Skin epidermis (tissue), 12 donors: ENCODE data around the gene GGNBP2.

Experiments
- H3K27ac ChIP-seq, 21 experiments: fragments of 200-600 bp; sonication (generic) in 11 of 21; one replicate each; pipeline ENCODE4 v1.5.0; 2020; ENCODE audit warnings: mild to moderate bottlenecking in 3 of 21, inconsistent platforms in 2 of 21, moderate library complexity in 2 of 21
- H3K4me3 ChIP-seq, 7 experiments: fragments of 200-600 bp; sonication (generic) in 2 of 7; one replicate each; pipeline ENCODE4 v1.5.0; 2020; ENCODE audit warnings: inconsistent platforms in 2 of 7, mild to moderate bottlenecking in 2 of 7, moderate library complexity in 1 of 7

Gene GGNBP2

DNA sequence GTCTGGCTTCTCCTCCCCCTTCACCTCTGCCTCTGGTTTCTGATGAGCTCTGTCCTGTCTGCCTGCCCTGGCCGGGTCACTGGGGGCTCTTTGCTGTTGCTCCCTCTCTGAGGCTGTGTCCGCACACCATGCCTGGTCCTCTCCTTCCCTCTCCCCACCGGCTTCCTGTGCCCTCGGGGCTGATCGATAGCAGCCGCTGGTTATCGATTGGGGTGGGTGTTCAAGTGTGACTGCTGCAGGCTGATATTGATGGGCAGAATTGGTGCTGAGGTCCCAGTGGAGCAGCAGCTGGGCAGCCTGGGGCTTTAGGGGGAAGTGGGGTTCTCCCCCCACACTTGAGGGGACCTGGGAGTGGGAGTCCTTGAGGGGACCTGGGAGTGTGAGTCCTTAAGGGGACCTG is 73.1 kb downstream of the GGNBP2 start:
- no peak overlapping the region for H3K4me3 ChIP-seq

DNA sequence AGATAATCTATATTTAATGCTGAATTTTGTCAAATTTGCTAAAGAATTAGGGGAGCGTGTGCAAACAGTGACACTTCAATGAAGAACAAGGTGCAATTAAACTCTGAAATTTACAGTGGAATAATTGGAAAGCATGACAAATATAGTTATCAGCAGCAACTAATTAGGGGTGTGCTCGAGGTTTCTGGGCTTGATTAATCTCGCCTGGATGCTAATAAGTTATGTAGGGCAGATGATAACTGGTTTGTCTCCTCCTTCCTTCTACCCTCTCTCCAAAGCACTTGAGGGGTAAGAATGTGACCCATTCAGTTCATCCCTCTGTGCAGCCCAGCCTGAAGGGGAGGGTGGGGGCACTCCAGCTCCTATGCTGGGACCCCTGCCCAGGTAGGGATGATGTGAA is 78.6 kb downstream of the GGNBP2 start:
- H3K4me3 ChIP-seq: no peak overlapping the region

More for the DNA sequence above, 73.1 kb downstream of the GGNBP2 start:
- H3K27ac ChIP-seq: no peak overlapping the region

DNA sequence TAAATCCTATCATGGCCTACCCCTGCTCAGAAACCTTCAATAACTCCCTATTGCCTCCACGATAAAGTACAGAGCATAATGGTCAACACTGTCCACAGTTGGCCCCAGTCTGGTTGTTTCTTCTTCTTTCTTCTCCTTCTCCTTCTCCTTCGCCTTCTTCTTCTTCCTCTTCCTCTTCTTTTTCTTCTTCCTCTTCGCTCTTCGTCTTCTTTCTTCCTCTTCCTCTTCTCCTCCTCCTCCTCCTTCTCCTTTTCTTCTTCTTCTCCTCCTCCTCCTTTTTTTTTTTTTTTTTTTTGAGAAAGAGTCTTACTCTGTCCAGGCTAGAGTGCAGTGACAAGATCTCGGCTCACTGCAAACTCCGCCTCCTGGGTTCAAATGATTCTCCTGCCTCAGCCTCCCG is 80.5 kb downstream of the GGNBP2 start:
- H3K27ac ChIP-seq: no peak overlapping the region

More for the DNA sequence above, 78.6 kb downstream of the GGNBP2 start:
- no peak overlapping the region for H3K27ac ChIP-seq

DNA sequence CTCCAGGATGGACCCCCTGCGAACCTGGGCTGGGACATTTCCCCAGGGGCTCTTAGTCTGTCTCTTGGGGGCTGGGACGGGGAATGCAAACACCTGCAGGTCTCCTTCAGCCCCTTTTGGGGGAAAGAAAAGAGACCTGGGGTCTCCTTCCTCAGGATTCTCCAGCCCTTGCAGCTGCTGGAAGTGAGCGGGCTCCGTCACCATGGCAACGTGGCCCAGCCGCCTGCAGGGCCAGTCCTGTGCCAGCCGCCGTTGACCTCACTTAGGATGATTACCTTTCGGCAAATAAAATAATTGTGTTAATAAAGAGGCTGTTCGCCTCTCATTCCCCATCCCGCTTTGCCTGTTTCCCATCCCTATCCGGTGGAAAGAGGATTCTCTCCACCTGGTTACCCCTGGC is 82.4 kb downstream of the GGNBP2 start:
- Histone ChIP-seq H3K4me3 (no peak overlapping the region), H3K27ac (no peak overlapping the region)

More for the DNA sequence above, 80.5 kb downstream of the GGNBP2 start:
- no peak overlapping the region for H3K4me3 ChIP-seq

DNA sequence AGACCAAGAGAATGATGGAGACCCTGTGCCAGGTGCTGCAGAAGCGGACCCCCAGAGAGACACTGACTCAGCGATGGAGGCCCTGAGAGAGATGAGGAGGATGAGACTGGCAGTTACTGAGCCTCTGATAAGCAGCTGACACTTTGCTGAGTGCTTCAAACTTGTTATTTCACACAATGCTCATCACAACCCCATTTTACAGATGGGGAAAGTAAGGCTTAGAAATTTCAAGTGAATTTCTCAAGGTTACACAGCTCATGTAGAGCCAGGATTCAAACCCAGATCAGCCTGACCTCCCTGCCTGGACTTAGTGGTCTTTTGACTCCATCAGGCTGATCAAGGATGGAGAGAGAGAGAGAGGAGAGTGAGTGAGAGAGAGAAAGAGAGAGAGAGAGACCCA is 83.9 kb downstream of the GGNBP2 start:
- Histone ChIP-seq H3K27ac (no peak overlapping the region), H3K4me3 (no peak overlapping the region)

DNA sequence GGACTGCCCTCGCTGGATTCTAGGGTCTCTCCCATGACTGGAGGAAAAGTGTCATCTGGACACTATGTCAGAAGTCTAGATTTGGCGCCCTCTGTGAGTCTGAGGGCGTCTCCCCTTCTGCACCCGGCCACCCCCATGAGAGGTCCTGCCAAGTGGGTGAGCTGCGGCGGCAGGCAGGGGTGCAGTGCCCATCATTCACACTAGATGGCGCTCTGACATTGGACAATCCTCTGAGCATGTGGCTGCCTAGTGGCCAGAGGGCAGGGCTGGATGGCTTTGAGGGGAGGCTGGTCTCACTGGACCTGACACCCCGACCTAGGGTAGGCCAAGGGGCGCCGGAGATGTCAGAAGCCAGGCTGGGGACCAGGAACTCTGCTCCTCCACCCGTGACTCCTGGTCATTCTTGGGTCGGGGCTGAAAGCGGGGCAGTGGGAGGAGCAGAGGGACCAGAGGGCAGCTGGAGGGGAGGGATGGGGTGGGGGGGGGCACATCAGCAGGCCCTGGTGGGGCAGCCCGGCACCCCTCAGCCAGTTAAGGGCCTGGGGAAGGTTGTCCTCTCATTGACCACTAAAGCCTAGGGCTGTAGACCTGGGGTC is 84.6 kb downstream of the GGNBP2 start:
- Histone ChIP-seq H3K4me3 (no peak overlapping the region), H3K27ac (no peak overlapping the region)

DNA sequence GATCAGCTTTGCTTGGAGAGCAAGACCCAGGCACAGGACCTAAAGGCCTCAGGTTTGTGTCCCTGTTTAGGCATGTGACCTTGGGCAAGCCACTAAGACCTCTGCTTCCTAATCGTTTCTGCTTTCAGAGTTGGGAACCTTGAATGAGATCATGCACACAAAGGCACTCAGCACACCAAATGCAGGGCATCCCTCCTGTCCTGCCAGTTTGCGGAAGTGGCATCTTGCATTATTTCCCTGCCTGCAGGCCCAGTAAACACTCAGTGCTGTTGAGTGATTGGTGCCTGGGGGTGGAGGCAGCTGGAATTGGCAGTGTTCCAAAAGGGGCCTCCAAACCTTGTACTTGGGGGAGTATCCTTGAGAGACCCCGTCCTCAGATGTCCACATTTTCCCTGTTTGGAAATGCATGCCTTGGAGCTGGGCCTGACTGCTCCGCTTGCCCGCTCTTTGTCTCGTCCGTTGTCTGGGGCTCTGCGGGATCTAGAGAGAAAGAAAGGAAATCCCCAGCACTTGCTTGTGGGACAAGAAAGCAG is 85.3 kb downstream of the GGNBP2 start:
- H3K27ac ChIP-seq: no peak overlapping the region

DNA sequence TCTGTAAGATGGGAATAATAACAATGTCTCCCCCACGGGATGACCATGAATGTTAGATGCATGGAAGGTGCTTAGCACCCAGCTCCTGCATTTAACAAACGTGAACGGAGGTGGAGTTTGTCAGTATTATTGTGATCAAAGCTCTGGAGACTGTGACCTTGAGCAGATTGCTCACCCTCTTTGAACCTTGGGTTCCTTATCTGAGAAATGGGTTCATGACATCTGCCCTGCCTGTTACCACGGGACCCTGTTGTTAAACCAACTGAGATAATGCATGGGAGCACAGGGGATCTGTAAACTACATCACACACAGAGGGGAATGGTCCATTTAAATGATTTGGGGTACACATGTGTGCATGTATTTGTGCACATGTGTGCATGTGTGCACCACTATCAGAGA is 86.3 kb downstream of the GGNBP2 start:
- H3K27ac ChIP-seq: no peak overlapping the region
- H3K4me3 ChIP-seq: no peak overlapping the region

More for the DNA sequence above, 85.3 kb downstream of the GGNBP2 start:
- H3K4me3 ChIP-seq: no peak overlapping the region

DNA sequence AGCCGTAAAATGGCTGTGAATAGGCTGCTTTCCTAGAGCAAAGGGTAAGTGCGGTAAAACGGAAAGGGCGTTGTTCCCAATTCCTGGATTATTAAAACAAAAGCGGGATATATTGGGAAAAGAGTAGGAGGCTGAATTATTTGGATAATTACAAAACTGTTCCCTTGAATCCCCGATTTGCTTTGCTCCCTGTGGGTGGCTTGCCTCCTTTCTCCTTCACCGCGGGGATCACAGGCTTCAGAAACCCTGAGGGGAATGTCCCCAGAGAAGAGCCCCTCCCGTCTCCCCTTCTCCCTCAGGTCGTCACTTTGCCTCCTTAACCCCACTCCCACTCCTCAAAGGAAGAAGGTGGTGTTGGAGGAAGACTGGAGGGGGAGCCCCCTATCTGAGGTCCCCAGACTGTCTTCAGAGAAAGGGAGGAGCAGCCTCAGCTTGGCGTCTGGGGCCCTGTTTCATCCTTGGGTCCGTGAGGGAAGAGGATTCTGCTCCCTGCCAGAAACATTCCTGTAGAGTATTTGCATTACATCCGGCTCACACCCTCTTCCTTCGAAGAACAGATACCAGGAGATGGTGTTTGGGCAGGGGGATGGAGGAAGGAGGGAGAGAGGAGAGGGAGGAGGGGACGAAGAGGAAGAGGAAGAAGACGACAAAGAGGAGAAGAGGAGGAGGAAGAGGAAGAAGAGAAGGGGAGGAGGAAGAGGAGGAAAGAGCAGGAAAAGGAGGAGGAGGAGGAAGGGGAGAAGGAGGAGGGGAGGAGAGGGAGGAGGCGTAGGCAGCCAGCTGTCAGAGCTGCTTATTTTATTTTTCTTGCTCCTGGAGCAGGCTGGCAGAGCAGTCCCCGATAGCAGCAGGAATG is 88.4 kb downstream of the GGNBP2 start:
- no peak overlapping the region for H3K4me3 ChIP-seq
- no peak overlapping the region for H3K27ac ChIP-seq
